ENCODE data around the gene ZNF516.

The ZNF516 gene

DNA sequence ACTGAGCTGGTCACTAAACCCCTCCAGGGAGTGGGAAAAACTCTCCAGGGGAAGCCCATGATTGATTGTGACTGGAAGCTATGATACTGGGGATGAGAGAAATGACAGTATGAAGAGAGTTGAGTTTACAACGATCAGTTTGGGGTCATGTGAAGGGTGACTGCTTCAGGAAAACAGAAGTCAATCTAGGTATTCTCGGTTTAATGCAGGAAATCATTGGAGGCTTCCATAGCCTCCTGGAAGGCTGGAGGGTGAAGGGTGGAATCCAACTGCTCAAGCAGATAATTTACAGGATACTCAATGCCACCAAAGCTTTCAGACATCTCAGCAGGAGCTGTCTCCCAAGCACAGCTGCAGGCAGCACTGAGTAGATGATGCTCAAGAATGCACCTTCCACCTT lies 154.6 kb downstream of the ZNF516 start:
- H3K4me2 ChIP-seq (ENCODE audit: insufficient read depth, low read length): no peak overlapping the region
- H3K9me3 ChIP-seq (ENCODE audit: insufficient read depth, low read length, severe bottlenecking): peaks cover 16% of the 10 kb centered on the region
- TF ChIP-seq EZH2 (IDR thresholded peaks at IDR 0.05; ENCODE audit: borderline replicate concordance, low read depth, low read length, severe bottlenecking): no peak
- no peak for TF ChIP-seq CTCF (IDR thresholded peaks at IDR 0.05; ENCODE audit: borderline replicate concordance, extremely low read depth, low read length, poor library complexity, severe bottlenecking)
- H4K20me1 ChIP-seq (ENCODE audit: insufficient read depth, low read length): no peaks in the 10 kb centered on the region
- ATAC-seq (ENCODE audit: insufficient read depth, low read depth): no peak
- no peak overlapping the region for H3K27ac ChIP-seq (ENCODE audit: low read length)
- no peak overlapping the region for H3K4me3 ChIP-seq (ENCODE audit: low read depth in 1 of 2, low read length in 2 of 2)
- H3K36me3 ChIP-seq (ENCODE audit: insufficient read depth, low read length): no peaks in the 10 kb centered on the region
- H3K27me3 ChIP-seq (ENCODE audit: insufficient read depth, low read length, poor library complexity): no peaks in the 10 kb centered on the region
- H3K4me1 ChIP-seq (ENCODE audit: insufficient read depth, low read length): no peaks in the 10 kb centered on the region
- H3K79me2 ChIP-seq (ENCODE audit: insufficient read depth, low read length): no peaks in the 10 kb centered on the region
- H2AFZ ChIP-seq (ENCODE audit: low read depth, low read length): no peak overlapping the region
- no peak overlapping the region for H3K9ac ChIP-seq (ENCODE audit: low read depth, low read length)
- no peak for DNase-seq

DNA sequence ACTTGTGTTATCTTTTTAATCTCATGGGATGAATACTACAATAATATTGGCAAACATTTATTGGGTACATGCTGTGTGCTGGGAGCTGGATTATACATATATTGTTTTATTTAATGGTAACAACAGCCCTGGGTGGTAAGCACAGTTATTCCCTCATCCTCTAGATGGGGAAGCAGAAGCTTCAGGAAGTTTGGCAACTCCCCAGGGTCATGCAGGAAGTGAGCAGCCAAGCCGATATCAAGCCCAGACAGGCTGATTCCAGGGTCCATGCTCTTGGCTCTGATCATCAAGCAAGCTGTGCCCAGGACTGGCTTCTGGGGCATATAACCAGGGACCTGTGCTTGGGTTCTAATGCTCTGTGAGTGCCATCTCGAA lies 155.8 kb downstream of the ZNF516 start:
- ATAC-seq (ENCODE audit: insufficient read depth, low read depth) (no peak), DNase-seq (no peak)
- H3K27me3 ChIP-seq (ENCODE audit: insufficient read depth, low read length, poor library complexity): no peaks in the 10 kb centered on the region
- H3K27ac ChIP-seq (ENCODE audit: low read length): no peak overlapping the region
- H4K20me1 ChIP-seq (ENCODE audit: insufficient read depth, low read length): no peaks in the 10 kb centered on the region
- TF ChIP-seq CTCF (IDR thresholded peaks at IDR 0.05; ENCODE audit: borderline replicate concordance, extremely low read depth, low read length, poor library complexity, severe bottlenecking) (no peak), EZH2 (IDR thresholded peaks at IDR 0.05; ENCODE audit: borderline replicate concordance, low read depth, low read length, severe bottlenecking) (no peak)
- no peaks in the 10 kb centered on the region for H3K79me2 ChIP-seq (ENCODE audit: insufficient read depth, low read length)
- no peak overlapping the region for H3K4me2 ChIP-seq (ENCODE audit: insufficient read depth, low read length)
- H2AFZ ChIP-seq (ENCODE audit: low read depth, low read length): no peak overlapping the region
- H3K9ac ChIP-seq (ENCODE audit: low read depth, low read length): no peak overlapping the region
- no peaks in the 10 kb centered on the region for H3K36me3 ChIP-seq (ENCODE audit: insufficient read depth, low read length)
- no peak overlapping the region for H3K4me3 ChIP-seq (ENCODE audit: low read depth in 1 of 2, low read length in 2 of 2)
- H3K4me1 ChIP-seq (ENCODE audit: insufficient read depth, low read length): no peaks in the 10 kb centered on the region
- H3K9me3 ChIP-seq (ENCODE audit: insufficient read depth, low read length, severe bottlenecking): peaks cover 16% of the 10 kb centered on the region

GRCh38 chr18:76338619-76339245 lies 156.3 kb downstream of the ZNF516 start:
- no peak overlapping the region for H3K4me3 ChIP-seq (ENCODE audit: low read depth in 1 of 2, low read length in 2 of 2)
- no peak overlapping the region for H3K9ac ChIP-seq (ENCODE audit: low read depth, low read length)
- H3K4me1 ChIP-seq (ENCODE audit: insufficient read depth, low read length): no peaks in the 10 kb centered on the region
- no peak for DNase-seq
- no peak overlapping the region for H3K27ac ChIP-seq (ENCODE audit: low read length)
- no peak overlapping the region for H3K4me2 ChIP-seq (ENCODE audit: insufficient read depth, low read length)
- ATAC-seq (ENCODE audit: insufficient read depth, low read depth): no peak
- peaks cover 16% of the 10 kb centered on the region for H3K9me3 ChIP-seq (ENCODE audit: insufficient read depth, low read length, severe bottlenecking)
- H3K79me2 ChIP-seq (ENCODE audit: insufficient read depth, low read length): no peaks in the 10 kb centered on the region
- no peaks in the 10 kb centered on the region for H4K20me1 ChIP-seq (ENCODE audit: insufficient read depth, low read length)
- no peak for TF ChIP-seq CTCF (IDR thresholded peaks at IDR 0.05; ENCODE audit: borderline replicate concordance, extremely low read depth, low read length, poor library complexity, severe bottlenecking)
- TF ChIP-seq EZH2 (IDR thresholded peaks at IDR 0.05; ENCODE audit: borderline replicate concordance, low read depth, low read length, severe bottlenecking): no peak
- no peak overlapping the region for H2AFZ ChIP-seq (ENCODE audit: low read depth, low read length)
- H3K36me3 ChIP-seq (ENCODE audit: insufficient read depth, low read length): no peaks in the 10 kb centered on the region
- H3K27me3 ChIP-seq (ENCODE audit: insufficient read depth, low read length, poor library complexity): no peaks in the 10 kb centered on the region
